Erythroblast (primary cell): Measurements from ENCODE around the gene SEZ6L.

Experiments
- GATA1 ChIP-seq: IDR thresholded peaks from 2 replicates; pipeline ENCODE4 v1.6.1; 2011; ENCODE audit warnings: low read depth, mild to moderate bottlenecking, control low read depth, low read length, moderate library complexity
- POLR2A ChIP-seq: IDR thresholded peaks from 2 replicates; pipeline ENCODE4 v1.6.1; 2011; ENCODE audit warnings: mild to moderate bottlenecking, low read length

- TF ChIP-seq POLR2A (no peak), GATA1 (no peak)
These were observed 157.5 kb downstream of the SEZ6L start for GRCh38 chr22:26326803-26327202.
